Measurements from ENCODE around the gene COPRS.
A peak's percentile ranks its signal among the peaks of the same experiment; 100 is the strongest.
"Not testable (repeated sequence)": the region's sequence is repeated elsewhere in the genome, so short reads cannot be mapped to it uniquely, and the experiment has no call there.

Gene COPRS

DNA sequence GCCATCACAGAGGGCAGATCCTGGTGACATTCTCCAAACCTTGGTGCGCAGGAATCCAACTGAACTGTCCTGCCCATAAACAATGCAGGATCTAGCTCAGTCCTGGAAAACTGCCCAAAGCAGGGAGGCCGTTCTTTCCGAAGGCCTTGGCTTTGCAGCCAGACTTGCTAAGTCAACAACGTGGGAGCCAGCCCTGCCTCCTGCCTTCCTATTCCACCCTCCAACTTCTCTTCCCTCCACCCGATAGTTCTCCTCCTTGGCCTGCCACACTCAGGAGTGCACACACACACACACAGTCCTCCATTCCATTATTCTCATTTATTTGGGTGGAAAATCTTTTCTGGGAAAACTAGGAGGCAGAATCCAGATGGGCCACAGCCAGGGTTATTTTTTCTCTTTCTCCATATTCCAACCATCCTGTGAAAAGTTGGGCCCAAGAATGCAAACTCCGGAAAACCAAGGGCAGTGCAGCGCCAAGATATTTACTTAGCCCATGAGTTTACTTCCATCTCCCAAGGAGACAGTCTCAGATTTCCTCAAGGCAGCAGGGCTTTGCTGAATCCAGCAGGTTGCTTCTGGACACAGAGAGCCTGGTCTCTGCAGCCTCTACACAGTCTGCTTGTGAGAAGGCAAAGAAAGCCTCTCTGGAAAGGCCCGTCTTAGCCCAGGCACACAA lies 15.8 kb downstream of the COPRS start:
- peak; percentile 54 for DNase-seq (ENCODE audit: low read depth)

- DNase-seq (ENCODE audit: low read depth) = peak; percentile 44
Measured at GRCh38 chr17:31842195-31843069, 16.6 kb downstream of the COPRS start.

GRCh38 chr17:31841850-31842194 lies 17.2 kb downstream of the COPRS start:
- DNase-seq (ENCODE audit: low read depth) = no peak

- DNase-seq (ENCODE audit: low read depth) = no peak
Measured at GRCh38 chr17:31838636-31839225, 20.3 kb downstream of the COPRS start.

DNA sequence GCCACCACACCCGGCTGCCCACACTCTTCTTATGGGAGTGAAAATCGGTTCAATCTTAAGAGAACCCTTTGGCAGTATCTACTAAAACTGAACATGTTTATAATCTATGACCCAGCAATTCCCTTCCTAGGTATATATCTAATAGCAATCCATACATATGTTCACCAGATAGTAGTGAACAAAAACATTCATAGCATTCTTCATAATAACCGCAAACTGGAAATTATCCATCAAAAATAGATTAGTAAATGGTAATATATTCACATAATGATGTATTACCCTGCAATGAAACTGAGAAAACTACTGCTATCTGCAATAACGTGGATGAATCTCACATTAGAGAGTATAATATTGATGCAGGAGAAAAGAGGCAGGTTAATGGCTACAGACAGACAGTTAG lies 23.1 kb downstream of the COPRS start:
- no peak for DNase-seq (ENCODE audit: low read depth)

DNA sequence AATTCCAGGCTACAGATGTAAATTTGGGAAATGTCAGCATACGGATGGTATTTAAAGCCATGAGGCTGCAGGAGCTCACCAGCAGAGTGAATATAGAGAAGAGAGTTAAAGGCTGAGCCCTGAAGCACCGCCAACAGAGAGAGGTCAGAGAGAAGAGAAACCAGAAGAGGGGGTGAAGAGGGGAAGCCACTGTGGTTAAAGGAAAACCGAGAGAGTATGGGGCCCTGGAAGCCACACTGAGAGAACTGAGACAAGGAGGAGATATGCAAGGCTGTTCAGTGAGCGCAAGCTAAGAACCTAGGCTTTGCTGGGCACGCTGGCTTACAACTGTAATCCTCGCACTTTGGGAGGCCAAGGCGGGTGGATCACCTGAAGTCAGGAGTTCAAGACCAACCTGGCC lies 24.6 kb downstream of the COPRS start:
- DNase-seq (ENCODE audit: low read depth) = no peak

DNA sequence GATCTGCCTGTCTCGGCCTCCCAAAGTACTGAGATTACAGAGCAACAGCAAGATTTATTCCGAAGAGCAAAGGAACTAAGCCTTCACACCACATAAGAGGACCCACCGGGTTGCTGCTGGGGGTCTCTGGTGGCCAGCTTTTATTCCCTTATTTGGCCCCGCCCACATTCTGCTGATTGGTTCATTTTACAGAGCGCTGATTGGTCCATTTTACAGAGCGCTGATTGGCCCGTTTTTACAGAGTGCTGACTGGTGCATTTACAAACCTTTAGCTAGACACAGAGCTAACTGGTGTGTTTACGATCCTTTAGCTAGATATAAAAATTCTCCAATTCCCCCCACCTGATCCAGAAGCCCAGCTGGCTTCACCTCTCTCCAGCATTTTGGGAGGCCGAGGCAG lies 26.3 kb downstream of the COPRS start:
- no peak for DNase-seq (ENCODE audit: low read depth)

- no peak for DNase-seq (ENCODE audit: low read depth)
Measured at GRCh38 chr17:31830971-31831858, 27.8 kb downstream of the COPRS start.

- DNase-seq (ENCODE audit: low read depth) = no peak
Measured at GRCh38 chr17:31829649-31830048, 29.4 kb downstream of the COPRS start.

GRCh38 chr17:31828955-31829354 lies 30.1 kb downstream of the COPRS start:
- not testable (repeated sequence) for DNase-seq (ENCODE audit: low read depth)

- no peak for DNase-seq (ENCODE audit: low read depth)
Measured at GRCh38 chr17:31825961-31826691, 32.9 kb downstream of the COPRS start.

GRCh38 chr17:31824766-31825360 lies 34.2 kb downstream of the COPRS start:
- DNase-seq (ENCODE audit: low read depth) = peak; percentile 35

GRCh38 chr17:31823014-31823413 lies 36.0 kb downstream of the COPRS start:
- DNase-seq (ENCODE audit: low read depth) = no peak

- DNase-seq (ENCODE audit: low read depth) = no peak
Measured at GRCh38 chr17:31820691-31821435, 38.2 kb downstream of the COPRS start.

DNA sequence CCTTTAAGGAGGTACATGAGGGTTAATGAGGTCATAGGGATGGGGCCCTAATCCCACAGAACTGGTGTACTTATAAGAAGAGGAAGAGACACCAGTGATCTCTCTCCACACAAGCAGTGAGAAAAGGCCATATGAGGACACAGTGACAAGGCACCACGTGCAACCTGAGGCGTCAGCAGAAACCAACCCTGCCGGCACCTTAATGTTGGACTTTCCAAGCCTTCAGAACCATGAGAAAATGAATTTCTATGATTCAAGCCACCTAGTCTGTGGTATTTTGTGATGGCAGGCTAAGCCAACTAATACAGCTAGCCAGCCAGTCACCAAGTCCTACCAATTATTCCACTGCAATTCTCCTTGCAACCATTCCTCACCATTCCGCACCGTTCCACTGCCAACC lies 39.5 kb downstream of the COPRS start:
- DNase-seq (ENCODE audit: low read depth) = no peak

- DNase-seq (ENCODE audit: low read depth) = not testable (repeated sequence)
Measured at GRCh38 chr17:31818863-31819262, 40.2 kb downstream of the COPRS start.

GRCh38 chr17:31815212-31815730 lies 43.8 kb downstream of the COPRS start:
- no peak for DNase-seq (ENCODE audit: low read depth)

GRCh38 chr17:31811101-31811500 lies 47.9 kb downstream of the COPRS start:
- DNase-seq (ENCODE audit: low read depth) = no peak

- not testable (repeated sequence) for DNase-seq (ENCODE audit: low read depth)
Measured at GRCh38 chr17:31809876-31810275, 49.2 kb downstream of the COPRS start.

- no peak for DNase-seq (ENCODE audit: low read depth)
Measured at GRCh38 chr17:31808521-31809050, 50.5 kb downstream of the COPRS start.

All from GM04504 (cell line).